ENCODE measurements around the gene ATP6V0C.

Gene ATP6V0C

GRCh38 chr16:2519711-2520080, 5.9 kb downstream of the ATP6V0C start:
- H3K27me3 ChIP-seq (ENCODE audit: insufficient read depth, poor library complexity, severe bottlenecking) = no peaks in the 10 kb centered on the region
- TF ChIP-seq, protein P1, sequence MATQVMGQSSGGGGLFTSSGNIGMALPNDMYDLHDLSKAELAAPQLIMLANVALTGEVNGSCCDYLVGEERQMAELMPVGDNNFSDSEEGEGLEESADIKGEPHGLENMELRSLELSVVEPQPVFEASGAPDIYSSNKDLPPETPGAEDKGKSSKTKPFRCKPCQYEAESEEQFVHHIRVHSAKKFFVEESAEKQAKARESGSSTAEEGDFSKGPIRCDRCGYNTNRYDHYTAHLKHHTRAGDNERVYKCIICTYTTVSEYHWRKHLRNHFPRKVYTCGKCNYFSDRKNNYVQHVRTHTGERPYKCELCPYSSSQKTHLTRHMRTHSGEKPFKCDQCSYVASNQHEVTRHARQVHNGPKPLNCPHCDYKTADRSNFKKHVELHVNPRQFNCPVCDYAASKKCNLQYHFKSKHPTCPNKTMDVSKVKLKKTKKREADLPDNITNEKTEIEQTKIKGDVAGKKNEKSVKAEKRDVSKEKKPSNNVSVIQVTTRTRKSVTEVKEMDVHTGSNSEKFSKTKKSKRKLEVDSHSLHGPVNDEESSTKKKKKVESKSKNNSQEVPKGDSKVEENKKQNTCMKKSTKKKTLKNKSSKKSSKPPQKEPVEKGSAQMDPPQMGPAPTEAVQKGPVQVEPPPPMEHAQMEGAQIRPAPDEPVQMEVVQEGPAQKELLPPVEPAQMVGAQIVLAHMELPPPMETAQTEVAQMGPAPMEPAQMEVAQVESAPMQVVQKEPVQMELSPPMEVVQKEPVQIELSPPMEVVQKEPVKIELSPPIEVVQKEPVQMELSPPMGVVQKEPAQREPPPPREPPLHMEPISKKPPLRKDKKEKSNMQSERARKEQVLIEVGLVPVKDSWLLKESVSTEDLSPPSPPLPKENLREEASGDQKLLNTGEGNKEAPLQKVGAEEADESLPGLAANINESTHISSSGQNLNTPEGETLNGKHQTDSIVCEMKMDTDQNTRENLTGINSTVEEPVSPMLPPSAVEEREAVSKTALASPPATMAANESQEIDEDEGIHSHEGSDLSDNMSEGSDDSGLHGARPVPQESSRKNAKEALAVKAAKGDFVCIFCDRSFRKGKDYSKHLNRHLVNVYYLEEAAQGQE (IDR thresholded peaks at IDR 0.05; ENCODE audit: insufficient replicate concordance, low read depth) = no peak
- TF ChIP-seq, protein P2, sequence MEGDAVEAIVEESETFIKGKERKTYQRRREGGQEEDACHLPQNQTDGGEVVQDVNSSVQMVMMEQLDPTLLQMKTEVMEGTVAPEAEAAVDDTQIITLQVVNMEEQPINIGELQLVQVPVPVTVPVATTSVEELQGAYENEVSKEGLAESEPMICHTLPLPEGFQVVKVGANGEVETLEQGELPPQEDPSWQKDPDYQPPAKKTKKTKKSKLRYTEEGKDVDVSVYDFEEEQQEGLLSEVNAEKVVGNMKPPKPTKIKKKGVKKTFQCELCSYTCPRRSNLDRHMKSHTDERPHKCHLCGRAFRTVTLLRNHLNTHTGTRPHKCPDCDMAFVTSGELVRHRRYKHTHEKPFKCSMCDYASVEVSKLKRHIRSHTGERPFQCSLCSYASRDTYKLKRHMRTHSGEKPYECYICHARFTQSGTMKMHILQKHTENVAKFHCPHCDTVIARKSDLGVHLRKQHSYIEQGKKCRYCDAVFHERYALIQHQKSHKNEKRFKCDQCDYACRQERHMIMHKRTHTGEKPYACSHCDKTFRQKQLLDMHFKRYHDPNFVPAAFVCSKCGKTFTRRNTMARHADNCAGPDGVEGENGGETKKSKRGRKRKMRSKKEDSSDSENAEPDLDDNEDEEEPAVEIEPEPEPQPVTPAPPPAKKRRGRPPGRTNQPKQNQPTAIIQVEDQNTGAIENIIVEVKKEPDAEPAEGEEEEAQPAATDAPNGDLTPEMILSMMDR (IDR thresholded peaks at IDR 0.05; ENCODE audit: insufficient read depth, low read length) = no peak
- TF ChIP-seq SPI1 (IDR thresholded peaks at IDR 0.05; ENCODE audit: borderline replicate concordance, low read depth) (no peak), POLR2AphosphoS5 (IDR thresholded peaks at IDR 0.05; ENCODE audit: low read depth) (no peak), GABPA (IDR thresholded peaks at IDR 0.05; ENCODE audit: low read depth) (no peak)
- peak overlapping the region; percentile 17 for H3K4me3 ChIP-seq (replicated peaks; ENCODE audit: insufficient read depth, low read length)
- no peak for DNase-seq (ENCODE audit: low read depth in 1 of 2, low spot score in 1 of 2)
- no peak overlapping the region; the same call in 1 of the 2 replicates for H3K27ac ChIP-seq (replicated peaks)

DNA sequence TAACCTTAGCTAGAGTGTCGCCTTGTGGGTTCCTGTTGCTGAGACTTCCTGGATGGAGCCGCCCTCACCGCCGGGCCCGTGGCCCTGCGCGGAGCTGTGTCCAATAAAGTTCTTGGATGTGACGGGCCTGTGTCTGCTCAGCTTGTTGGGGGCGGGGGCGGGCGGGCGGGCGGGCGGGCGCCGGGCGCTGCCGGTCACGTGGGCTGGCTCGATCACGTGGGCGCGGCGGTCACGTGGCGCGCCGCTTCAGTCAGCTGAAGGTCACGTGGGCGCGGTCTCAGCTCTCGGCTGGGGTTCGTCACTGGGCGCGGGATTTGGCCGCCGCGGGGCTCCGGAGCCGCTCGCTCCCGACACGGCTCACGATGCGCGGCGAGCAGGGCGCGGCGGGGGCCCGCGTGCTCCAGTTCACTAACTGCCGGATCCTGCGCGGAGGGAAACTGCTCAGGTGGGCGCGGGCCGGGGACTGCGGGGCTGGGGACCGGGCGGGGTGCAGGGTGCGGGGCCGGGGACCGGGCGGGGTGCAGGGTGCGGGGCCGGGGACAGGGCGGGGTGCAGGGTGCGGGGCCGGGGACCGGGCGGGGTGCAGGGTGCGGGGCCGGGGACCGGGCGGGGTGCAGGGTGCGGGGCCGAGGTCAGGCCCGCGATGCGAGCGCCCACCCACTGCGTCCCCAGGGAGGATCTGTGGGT, 6.5 kb downstream of the ATP6V0C start, which contains the start of gene AMDHD2:
AMDHD2 (plus strand) TSS at position 275 of the 687 bp plus-strand sequence; CDS start at position 363, 88 bp downstream.
- peak; percentile 83 to 89 for DNase-seq (ENCODE audit: low read depth in 1 of 2, low spot score in 1 of 2)
- Histone ChIP-seq H3K4me3 (replicated peaks; ENCODE audit: insufficient read depth, low read length) (peak within 1 kb of the TSS; percentile 53), H3K27ac (replicated peaks) (peak within 1 kb of the TSS; percentile 68), H3K27me3 (ENCODE audit: insufficient read depth, poor library complexity, severe bottlenecking) (no peaks in the 10 kb centered on the region)
- TF ChIP-seq GABPA (IDR thresholded peaks at IDR 0.05; ENCODE audit: low read depth) (no peak), POLR2AphosphoS5 (IDR thresholded peaks at IDR 0.05; ENCODE audit: low read depth) (peak; percentile 93)

DNA sequence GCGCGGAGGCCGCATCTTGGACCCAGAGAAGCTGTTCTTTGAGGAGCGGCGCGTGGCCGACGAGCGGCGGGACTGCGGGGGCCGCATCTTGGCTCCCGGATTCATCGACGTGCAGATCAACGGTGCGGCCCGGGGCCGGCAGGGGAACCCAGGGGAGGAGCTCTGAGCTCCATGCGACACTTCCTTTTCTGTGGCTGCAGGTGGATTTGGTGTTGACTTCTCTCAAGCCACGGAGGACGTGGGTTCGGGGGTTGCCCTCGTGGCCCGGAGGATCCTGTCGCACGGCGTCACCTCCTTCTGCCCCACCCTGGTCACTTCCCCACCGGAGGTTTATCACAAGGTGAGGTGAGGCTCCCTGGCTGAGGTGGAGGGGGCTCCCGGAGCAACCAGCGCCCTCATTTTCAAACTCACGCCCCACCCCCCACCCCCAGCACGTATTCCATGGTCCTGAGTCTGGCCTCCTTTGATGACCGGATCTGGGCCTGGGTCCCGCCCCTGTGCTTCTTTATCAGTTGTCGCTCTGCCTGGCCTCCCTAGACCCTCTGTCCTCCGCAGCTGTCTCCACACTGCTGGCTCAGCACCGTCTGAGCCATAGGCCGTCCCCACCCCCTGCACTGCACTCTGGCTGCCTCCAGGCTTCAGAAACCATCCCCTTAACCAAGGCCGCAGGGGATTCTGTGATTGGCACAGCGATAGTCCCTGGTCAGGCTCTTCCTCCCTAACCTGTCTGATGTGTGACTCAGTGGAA, 7.2 kb downstream of the ATP6V0C start:
- peak in 1 of 2 experiments; percentile 64 for DNase-seq (ENCODE audit: low read depth in 1 of 2, low spot score in 1 of 2)
- Histone ChIP-seq H3K27ac (replicated peaks) (peak overlapping the region; percentile 68), H3K27me3 (ENCODE audit: insufficient read depth, poor library complexity, severe bottlenecking) (no peaks in the 10 kb centered on the region), H3K4me3 (replicated peaks; ENCODE audit: insufficient read depth, low read length) (peak overlapping the region; percentile 53)
- TF ChIP-seq GABPA (IDR thresholded peaks at IDR 0.05; ENCODE audit: low read depth) (no peak), SPI1 (IDR thresholded peaks at IDR 0.05; ENCODE audit: borderline replicate concordance, low read depth) (peak; percentile 78)
- TF ChIP-seq, protein P1 (IDR thresholded peaks at IDR 0.05; ENCODE audit: insufficient replicate concordance, low read depth) = no peak

DNA sequence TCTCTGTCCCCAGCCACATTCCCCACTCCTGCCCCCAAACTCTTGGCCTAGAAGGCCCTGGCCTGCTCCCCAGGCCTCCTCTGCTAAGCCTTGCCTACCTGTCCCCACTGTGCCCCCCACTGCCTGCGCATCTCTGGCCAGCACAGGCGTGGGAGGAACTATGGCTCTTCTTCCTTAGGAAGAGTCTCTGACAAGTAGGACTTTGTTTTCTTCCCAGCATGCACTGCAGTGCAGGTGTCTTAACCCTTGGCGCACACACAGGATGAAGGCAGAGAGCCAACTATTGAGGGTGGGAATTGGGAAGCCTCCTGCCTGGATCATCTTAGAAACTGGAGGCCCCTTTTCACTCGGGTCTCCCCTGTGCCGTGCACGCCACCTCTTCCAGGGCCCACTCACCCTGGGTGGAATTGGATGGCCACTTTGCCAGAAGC, 10.1 kb downstream of the ATP6V0C start:
- Histone ChIP-seq H3K27ac (replicated peaks) (no peak overlapping the region), H3K4me3 (replicated peaks; ENCODE audit: insufficient read depth, low read length) (no peak overlapping the region), H3K27me3 (ENCODE audit: insufficient read depth, poor library complexity, severe bottlenecking) (no peaks in the 10 kb centered on the region)
- TF ChIP-seq, protein P1 (IDR thresholded peaks at IDR 0.05; ENCODE audit: insufficient replicate concordance, low read depth) = no peak
- no peak for TF ChIP-seq GABPA (IDR thresholded peaks at IDR 0.05; ENCODE audit: low read depth)
- TF ChIP-seq POLR2AphosphoS5 (IDR thresholded peaks at IDR 0.05; ENCODE audit: low read depth) = no peak
- no peak for TF ChIP-seq SPI1 (IDR thresholded peaks at IDR 0.05; ENCODE audit: borderline replicate concordance, low read depth)
- TF ChIP-seq, protein P2 (IDR thresholded peaks at IDR 0.05; ENCODE audit: insufficient read depth, low read length) = no peak
- no peak for DNase-seq (ENCODE audit: low read depth in 1 of 2, low spot score in 1 of 2)
